RCC 7860 (cell line): Measurements from ENCODE around the gene TLE5.
A peak's percentile ranks its signal among the peaks of the same experiment; 100 is the strongest.
"Not testable (repeated sequence)": the region's sequence is repeated elsewhere in the genome, so short reads cannot be mapped to it uniquely, and the experiment has no call there.

Experiments used
- DNase-seq: peaks from one replicate; pipeline ENCODE4 v3.0.0-alpha.2; 2015; ENCODE audit warnings: low spot score
- FAIRE-seq: peaks from 2 replicates; lab custom pipeline; 2012; peaks lifted over from hg19 to GRCh38; lab: Jason Lieb, UNC

The TLE5 gene

DNA sequence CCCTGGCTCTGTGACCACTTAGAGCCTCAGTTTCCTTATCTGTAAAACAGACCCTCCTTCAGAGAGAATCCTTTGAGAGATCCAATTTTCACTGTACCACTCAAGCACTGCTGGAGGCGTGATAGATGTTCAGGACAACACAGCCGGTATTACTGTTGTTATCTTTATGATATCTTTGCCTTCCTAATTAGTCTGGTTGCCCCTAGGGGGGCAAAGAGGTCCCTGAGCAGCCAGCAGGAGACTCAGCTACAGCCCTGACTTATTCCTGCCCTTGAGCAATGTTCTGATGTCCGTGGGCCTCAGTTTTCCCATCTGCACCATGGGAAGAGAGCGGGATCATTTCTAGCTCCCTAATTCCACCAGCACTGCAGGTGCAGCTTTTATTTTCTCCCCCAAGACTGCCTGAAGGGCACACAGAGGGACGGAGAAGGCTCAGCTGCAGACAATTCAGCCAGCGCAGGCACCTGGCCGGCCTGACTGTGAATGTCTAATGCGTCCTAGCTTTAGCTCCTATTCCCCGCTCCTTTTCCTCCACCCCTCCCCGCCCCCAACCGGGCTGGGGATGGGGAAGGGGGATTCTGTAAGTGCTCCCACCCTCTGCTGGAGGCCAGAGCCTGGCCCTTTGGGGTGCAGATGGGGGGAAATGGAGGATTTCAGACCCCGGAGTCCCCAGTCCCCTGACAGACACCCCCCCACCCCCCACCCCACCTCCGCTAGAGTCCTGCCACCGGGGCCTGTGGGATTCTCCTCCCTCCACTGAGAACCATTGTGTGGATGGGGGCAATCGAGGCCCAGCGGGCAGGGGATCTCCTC is 16.2 kb downstream of the TLE5 start:
- FAIRE-seq, result no peak

GRCh38 chr19:3045191-3045590 is 17.1 kb downstream of the TLE5 start:
- FAIRE-seq (no peak), DNase-seq (no peak)

More for the DNA sequence above, 16.2 kb downstream of the TLE5 start:
- no peak for DNase-seq

DNA sequence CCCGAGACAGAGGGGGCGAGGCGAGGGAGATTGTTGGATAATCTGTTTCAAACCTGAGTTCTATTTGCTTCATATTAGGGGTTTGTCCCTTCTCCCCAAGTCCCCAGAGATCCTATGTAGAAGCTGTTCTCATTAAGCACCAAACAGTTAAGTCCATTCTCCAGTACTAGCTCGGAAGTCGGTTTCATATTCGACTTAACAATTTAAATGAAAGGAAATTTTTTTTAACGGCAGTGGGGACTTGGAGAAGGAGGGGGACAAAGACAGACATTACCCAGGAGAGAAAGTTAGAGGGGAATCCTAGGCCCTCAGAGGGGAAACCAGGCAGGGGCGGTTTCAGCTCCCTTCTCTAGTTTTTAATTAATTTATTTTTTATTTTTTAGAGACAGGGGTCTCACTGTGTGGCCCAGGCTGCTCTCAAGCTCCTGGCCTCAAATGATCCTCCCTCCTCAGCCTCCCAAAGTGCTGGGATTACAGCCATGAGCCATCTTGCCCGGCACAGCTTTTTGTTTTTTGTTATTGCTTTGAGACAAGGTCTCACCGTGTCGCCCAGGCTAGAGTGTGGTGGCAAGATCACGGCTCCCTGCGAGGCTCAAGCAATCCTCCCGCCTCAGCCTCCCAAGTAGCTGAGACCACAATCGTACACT is 19.6 kb downstream of the TLE5 start:
- DNase-seq, result no peak
- no peak for FAIRE-seq

- DNase-seq, result no peak
- no peak for FAIRE-seq
Observed at GRCh38 chr19:3041761-3042620, 20.3 kb downstream of the TLE5 start.

DNA sequence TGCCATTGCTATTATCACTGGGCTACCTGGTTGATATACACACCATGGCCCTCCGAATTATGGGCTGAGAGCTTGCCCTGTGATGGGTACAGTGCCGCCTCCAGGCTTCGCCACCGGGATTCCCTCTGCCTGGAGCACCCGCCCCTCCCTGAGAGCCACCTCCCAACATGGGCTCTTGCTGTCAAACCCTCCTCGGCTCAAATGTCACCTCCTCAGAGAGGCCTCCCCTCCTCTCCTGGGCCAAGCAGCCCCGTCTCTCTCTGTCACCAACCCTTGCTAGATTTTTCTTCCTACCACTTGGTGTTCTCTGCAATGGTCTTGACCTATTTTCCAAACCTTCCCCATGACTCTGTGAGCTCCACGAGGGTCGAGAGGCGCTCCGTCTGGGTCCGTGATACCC is 21.0 kb downstream of the TLE5 start:
- DNase-seq (no peak), FAIRE-seq (no peak)

GRCh38 chr19:3039641-3040077 is 22.6 kb downstream of the TLE5 start:
- no peak for DNase-seq
- FAIRE-seq, result no peak

DNA sequence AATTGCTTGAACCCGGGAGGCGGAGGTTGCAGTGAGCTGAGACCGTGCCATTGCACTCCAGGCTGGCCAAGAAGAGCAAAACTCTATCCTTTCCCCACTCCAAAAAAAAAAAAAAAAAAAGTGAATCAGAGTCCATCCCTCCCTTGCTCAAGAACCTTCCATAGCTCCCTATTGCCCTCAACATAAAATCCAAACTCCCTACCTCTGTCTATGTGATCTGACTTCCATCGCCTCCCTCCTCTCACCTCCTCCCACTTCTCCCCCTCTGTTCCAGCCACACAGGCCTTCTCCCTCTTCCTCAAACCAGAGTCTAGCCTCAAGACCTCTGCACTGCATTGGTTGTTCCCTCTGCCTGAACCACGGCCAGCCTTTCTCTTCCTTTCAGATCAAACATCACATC is 23.2 kb downstream of the TLE5 start:
- FAIRE-seq (no peak), DNase-seq (no peak)

- no peak for DNase-seq
- FAIRE-seq, result no peak
Observed at GRCh38 chr19:3038214-3038613, 24.1 kb downstream of the TLE5 start.

GRCh38 chr19:3036977-3037544 is 25.2 kb downstream of the TLE5 start:
- not testable (repeated sequence) for DNase-seq, FAIRE-seq

- FAIRE-seq (no peak), DNase-seq (peak; percentile 78)
Observed at GRCh38 chr19:3036119-3036976, 25.9 kb downstream of the TLE5 start.

- peak; percentile 93 for FAIRE-seq
- DNase-seq, result peak; percentile 97
Observed at GRCh38 chr19:3035542-3036118, 26.7 kb downstream of the TLE5 start.

DNA sequence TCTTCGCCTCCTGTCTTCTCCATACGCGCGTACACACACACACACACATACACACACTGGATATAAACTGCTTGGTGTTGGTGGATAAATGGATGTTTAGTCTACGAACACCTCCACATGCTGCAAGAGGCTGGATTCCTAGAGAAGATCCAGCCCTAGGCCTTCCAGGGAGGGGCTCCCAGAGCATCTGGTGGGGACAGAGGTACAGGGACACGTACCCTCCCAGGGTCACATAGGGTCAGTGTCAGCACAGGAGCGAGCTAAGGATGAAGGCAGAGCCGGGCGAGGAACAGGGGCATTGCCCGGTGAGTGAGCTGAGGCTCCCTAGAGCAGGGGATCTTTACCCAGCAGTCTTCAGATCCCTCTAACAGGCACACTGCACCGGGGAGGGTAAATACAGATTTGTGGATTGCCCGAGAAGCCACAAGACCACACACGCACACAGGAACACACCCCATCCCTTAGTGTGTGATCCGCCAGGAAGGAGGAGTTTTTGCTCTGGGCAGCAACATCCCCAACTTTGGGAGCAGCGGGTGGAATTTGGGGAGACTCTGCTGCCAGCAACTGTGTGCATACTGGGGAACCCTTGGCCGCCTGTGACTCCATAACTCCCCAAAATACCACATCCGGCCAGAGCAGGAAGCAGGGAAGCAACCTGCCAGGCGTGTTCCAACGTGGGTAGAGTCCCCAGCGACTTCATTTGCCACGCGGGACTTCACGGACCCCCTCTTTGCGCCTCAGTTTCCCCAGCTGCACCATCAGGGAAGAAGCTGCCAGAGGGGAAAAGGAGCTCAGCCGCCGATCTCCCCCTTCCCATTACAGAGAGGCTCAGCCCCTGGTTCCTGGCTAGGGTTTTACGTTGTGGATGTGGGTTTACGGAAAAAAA is 27.4 kb downstream of the TLE5 start:
- no peak for FAIRE-seq

DNA sequence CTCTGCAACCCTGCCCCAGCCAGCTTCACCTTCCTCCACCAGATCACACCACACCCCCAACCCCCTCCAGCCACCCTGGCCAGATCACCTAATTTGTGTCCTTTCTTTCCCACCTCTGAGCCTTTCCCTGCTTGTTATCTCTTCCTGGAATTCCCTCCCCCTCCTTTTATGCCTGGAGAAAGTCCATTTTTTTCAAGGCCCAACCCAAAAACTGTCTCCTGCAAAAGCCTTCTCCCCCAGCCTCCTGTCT is 28.0 kb downstream of the TLE5 start:
- FAIRE-seq (no peak), DNase-seq (no peak)

More for the DNA sequence above, 27.4 kb downstream of the TLE5 start:
- peak; percentile 6 for DNase-seq

DNA sequence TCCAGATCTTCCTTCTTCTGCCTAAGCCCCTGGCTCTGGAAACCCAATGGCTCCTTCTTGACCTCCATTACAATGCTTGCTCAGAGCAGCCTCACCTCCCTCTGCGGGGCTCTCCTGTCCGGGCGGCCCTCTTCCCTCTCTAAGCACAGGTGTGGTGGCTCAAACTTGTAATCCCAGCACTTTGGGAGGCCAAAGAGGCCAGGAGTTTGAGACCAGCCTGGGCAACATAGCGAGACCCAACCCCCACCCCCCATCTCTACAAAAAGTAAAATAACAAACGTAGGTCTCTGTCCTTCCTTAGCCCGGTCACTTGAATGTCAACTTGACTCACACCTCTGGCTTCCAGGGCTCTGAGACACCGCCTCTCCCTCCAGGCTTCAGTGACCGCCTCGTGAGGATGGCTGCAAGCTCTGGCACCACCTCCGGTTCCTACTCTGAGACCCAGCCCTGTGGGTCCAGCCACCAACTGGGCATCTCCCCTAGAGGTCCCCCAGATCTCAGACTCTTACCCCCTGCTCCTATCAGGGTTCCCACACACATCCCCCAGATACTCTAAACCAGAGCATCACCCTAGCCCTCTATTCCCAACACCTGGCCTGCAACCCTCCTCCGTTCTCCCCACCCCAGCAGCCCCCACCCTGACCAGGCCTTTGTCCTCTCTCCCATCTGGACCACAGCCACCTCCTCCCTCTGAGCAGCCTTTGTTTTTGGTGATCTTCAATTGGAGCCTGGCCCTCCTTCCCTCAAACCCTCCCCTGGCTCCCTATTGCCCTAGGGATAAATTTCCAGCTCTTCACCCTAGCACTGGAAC is 28.5 kb downstream of the TLE5 start:
- DNase-seq, result peak; percentile 5
- FAIRE-seq, result no peak

GRCh38 chr19:3031607-3031867 is 30.8 kb downstream of the TLE5 start:
- DNase-seq, result no peak
- no peak for FAIRE-seq

GRCh38 chr19:3029065-3029923 is 33.0 kb downstream of the TLE5 start, which contains the start of gene TLE2:
TSS of gene TLE2 (minus strand) at chr19:3029280. CDS start at chr19:3028904, 376 bp downstream.
- FAIRE-seq (no peak), DNase-seq (no peak)

DNA sequence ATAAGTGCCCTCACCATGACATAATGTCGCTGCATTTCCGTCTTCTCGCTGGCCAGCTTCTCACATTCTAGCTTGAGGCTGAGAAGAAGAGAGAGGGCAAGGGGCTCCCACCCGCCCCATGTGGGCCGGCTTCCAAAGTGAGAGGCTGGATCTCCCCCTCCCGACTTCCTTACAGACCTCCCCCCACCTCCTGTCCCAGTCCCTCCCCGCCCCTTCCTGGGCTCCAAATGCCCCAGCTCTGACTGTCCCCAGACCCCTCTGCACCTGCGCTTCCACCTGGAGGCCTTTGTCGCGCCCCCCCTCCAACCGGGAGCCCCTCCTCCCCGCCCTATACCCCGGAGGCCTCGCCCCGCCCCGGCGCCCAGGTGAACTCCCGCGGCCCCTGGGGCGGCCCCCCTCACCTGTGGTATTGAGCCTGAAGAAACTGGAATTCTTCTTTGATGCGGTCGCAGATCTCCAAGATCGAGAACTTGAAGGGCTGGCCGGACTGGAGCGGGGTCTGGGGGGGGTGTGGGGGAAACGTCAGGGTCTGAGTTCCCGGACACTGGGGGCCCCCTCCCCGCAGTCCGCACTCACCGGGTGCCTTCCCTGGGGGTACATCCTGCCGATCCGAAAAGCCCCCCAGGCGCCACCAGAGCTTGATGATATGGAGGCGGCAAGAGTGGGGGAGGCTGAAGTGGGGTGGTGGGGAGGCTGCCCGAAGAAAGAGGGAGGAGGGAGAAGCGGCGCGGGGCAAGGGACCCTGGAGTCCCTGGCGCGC is 33.8 kb downstream of the TLE5 start:
- no peak for FAIRE-seq

More for the DNA sequence above, 33.8 kb downstream of the TLE5 start:
- DNase-seq, result no peak
